OCI-LY7 (cell line): Measurements from ENCODE around the gene ACSM2B.

Source experiments
- EZH2phosphoT487 ChIP-seq: fragments of 200-600 bp; sonication (generic); IDR thresholded peaks from 2 replicates; pipeline ENCODE4 v1.6.1; 2018; ENCODE audit warnings: low read depth, borderline replicate concordance, mild to moderate bottlenecking, mixed run types, antibody characterized with exemption, low read length, moderate library complexity, mixed read lengths
- TF ChIP-seq, protein P1 (sequence below): fragments of 200-600 bp; sonication (generic); conservative IDR thresholded peaks from 2 replicates; pipeline ENCODE4 v1.5.1; 2014; ENCODE audit warnings: mild to moderate bottlenecking, antibody characterized with exemption, low read length, moderate library complexity, mixed read lengths

- TF ChIP-seq, protein P1, sequence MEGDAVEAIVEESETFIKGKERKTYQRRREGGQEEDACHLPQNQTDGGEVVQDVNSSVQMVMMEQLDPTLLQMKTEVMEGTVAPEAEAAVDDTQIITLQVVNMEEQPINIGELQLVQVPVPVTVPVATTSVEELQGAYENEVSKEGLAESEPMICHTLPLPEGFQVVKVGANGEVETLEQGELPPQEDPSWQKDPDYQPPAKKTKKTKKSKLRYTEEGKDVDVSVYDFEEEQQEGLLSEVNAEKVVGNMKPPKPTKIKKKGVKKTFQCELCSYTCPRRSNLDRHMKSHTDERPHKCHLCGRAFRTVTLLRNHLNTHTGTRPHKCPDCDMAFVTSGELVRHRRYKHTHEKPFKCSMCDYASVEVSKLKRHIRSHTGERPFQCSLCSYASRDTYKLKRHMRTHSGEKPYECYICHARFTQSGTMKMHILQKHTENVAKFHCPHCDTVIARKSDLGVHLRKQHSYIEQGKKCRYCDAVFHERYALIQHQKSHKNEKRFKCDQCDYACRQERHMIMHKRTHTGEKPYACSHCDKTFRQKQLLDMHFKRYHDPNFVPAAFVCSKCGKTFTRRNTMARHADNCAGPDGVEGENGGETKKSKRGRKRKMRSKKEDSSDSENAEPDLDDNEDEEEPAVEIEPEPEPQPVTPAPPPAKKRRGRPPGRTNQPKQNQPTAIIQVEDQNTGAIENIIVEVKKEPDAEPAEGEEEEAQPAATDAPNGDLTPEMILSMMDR = no peak
- no peak for TF ChIP-seq EZH2phosphoT487
These were observed 34.2 kb upstream of the ACSM2B start for GRCh38 chr16:20610211-20610891.
